ENCODE data around the gene DICER1. TPM values are rescaled to one million over a fixed set of nuclear protein-coding genes. Genes with fewer than 3 reads are reported as not detected.

The DICER1 gene
- total RNA-seq, 2 donors from 2014 or later, result 47.7 to 85.0 TPM

DNA sequence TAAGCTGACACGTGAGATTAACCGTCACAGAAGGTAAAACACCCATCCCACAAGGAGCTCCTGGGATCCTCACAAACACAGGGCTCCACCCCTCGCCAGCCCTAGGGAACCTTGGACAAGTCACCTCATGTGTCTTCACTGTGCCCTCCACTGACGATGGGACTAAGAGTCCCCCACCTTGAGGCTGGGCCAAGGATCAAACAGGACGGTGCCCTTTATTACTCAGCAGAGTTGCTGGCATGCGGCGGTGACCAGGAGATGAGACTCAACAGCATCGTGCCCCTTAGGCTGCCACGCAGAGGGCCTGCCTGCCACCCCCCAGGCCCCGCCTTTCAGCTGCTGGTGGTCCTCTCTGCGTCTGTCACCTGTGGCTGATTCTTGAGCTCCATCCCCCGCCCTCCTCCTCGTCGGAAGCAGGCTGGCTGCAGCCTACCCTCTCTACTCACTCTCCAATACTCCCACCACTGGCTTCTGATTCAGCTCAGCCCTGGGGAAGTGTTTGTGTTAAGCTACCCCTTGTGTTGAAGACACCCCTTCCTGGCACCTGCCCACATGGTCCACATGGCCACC lies 105.2 kb downstream of the DICER1 start:
- no peak for ATAC-seq
- TF ChIP-seq, protein P1, sequence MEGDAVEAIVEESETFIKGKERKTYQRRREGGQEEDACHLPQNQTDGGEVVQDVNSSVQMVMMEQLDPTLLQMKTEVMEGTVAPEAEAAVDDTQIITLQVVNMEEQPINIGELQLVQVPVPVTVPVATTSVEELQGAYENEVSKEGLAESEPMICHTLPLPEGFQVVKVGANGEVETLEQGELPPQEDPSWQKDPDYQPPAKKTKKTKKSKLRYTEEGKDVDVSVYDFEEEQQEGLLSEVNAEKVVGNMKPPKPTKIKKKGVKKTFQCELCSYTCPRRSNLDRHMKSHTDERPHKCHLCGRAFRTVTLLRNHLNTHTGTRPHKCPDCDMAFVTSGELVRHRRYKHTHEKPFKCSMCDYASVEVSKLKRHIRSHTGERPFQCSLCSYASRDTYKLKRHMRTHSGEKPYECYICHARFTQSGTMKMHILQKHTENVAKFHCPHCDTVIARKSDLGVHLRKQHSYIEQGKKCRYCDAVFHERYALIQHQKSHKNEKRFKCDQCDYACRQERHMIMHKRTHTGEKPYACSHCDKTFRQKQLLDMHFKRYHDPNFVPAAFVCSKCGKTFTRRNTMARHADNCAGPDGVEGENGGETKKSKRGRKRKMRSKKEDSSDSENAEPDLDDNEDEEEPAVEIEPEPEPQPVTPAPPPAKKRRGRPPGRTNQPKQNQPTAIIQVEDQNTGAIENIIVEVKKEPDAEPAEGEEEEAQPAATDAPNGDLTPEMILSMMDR (IDR thresholded peaks at IDR 0.05), result no peak
- no peak for TF ChIP-seq POLR2A (IDR thresholded peaks at IDR 0.05)
- no peaks in the 10 kb centered on the region for H3K27me3 ChIP-seq
- no peaks in the 10 kb centered on the region for H3K9me3 ChIP-seq
- no peak for DNase-seq
- no peaks in the 10 kb centered on the region for H3K4me1 ChIP-seq
- no peak overlapping the region for H3K4me3 ChIP-seq
- H3K27ac ChIP-seq, result no peak overlapping the region
- H3K36me3 ChIP-seq (replicated peaks in 1 of 2; ENCODE audit: insufficient read depth in 1 of 2, low read depth in 2 of 2), result no peaks in the 10 kb centered on the region
- intact Hi-C loops (cut with DNase I), result no loop called here
- 80 to 81% methylated on average over 11 to 14 of the region's 14 CpGs for WGBS, 2 donors

DNA sequence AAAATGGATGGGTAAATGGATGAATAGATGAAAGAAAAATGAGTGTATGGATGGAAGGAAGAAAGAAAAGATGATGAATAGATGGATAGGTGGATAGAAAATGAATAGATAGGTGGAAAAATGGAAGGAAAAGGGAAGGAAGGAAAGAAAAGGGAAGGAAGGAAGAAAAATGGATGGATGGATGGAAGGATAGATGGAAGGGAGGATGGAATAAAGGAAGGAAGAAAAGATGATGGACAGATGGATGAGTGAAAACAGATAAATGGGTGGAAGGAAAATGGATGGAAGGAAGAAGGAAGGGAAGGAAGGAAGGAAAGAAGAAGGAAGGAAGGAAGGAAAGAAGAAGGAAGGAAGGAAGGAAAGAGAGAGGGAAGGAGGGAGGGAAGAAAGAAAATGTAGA lies 107.4 kb downstream of the DICER1 start:
- Histone ChIP-seq H3K9me3 (no peaks in the 10 kb centered on the region), H3K4me3 (no peak overlapping the region), H3K27me3 (no peaks in the 10 kb centered on the region), H3K36me3 (replicated peaks in 1 of 2; ENCODE audit: insufficient read depth in 1 of 2, low read depth in 2 of 2) (no peaks in the 10 kb centered on the region), H3K27ac (no peak overlapping the region), H3K4me1 (no peaks in the 10 kb centered on the region)
- no peak for ATAC-seq
- DNase-seq, result no peak
- TF ChIP-seq, protein P1 (IDR thresholded peaks at IDR 0.05), result no peak
- TF ChIP-seq POLR2A (IDR thresholded peaks at IDR 0.05), result no peak
- intact Hi-C loops (cut with DNase I), result no loop called here

DNA sequence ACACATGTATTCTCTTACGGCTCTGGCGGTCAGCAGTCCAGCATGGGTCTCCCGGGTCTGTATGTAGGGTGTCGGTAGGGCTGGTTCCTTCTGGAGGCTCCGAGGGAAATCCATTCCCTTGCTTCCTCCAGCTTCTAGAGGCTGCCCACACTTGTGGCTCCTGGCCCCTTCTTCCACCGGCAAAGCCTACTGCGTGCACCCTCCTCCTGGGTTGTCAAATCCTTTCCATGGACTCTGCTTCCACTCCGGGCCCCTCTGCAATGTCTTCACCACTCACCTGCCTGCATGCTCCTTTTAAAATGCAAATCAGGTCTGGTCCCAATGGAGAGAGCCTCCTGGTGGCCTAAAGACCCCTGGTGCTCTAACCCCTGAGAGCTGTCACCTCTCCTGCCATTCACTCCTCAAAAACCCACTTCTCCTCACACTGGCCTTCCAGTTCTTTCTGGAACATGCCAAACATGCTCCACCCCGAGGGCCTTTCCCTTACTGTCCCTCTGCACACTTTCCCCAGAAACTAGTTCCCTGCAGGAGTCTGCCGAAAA lies 108.5 kb downstream of the DICER1 start:
- TF ChIP-seq POLR2A (IDR thresholded peaks at IDR 0.05), result no peak
- TF ChIP-seq, protein P1 (IDR thresholded peaks at IDR 0.05), result no peak
- no peak for DNase-seq
- ATAC-seq, result no peak
- H3K4me3 ChIP-seq, result no peak overlapping the region
- H3K27me3 ChIP-seq, result no peaks in the 10 kb centered on the region
- 84 to 85% methylated on average over 10 of the region's 10 CpGs for WGBS, 2 donors
- no peaks in the 10 kb centered on the region for H3K4me1 ChIP-seq
- no peak overlapping the region for H3K27ac ChIP-seq
- intact Hi-C loops (cut with DNase I), result no loop called here
- H3K9me3 ChIP-seq, result no peaks in the 10 kb centered on the region
- no peaks in the 10 kb centered on the region for H3K36me3 ChIP-seq (replicated peaks in 1 of 2; ENCODE audit: insufficient read depth in 1 of 2, low read depth in 2 of 2)

DNA sequence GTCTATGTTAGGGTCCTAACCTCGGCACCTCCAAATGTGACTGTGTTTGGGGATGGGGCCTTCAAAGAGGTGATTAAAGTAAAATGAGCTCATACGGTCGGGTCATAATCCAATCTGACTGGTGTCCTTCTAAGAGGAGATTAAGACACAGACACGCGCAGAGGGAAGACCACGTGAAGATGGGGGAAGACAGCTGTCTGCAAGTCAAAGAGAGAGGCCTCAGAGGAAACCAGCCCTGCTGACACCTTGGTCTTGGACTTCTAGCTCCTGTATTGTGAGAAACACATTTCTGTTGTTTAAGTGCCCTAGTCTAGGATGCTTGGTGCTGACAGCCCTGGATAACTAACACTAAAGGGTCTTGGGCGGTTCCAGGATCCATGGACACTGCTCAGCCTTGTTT lies 109.6 kb downstream of the DICER1 start:
- ATAC-seq, result no peak
- Histone ChIP-seq H3K4me1 (no peaks in the 10 kb centered on the region), H3K36me3 (replicated peaks in 1 of 2; ENCODE audit: insufficient read depth in 1 of 2, low read depth in 2 of 2) (no peaks in the 10 kb centered on the region), H3K4me3 (no peak overlapping the region), H3K27me3 (no peaks in the 10 kb centered on the region), H3K27ac (no peak overlapping the region), H3K9me3 (no peaks in the 10 kb centered on the region)
- no peak for TF ChIP-seq POLR2A (IDR thresholded peaks at IDR 0.05)
- TF ChIP-seq, protein P1 (IDR thresholded peaks at IDR 0.05), result no peak
- intact Hi-C loops (cut with DNase I), result no loop called here
- no peak for DNase-seq
- WGBS, 2 donors, result 88 to 91% methylated on average over 6 to 7 of the region's 7 CpGs
